Esophagus muscularis mucosa (tissue), 4 donors: Measurements from ENCODE around the gene CACNG1.

Experiments used
- EP300 ChIP-seq: sonication (generic); formaldehyde crosslinking; IDR thresholded peaks from one replicate; pipeline ENCODE4 v1.6.1; 2017; ENCODE audit warnings: antibody characterized with exemption
- POLR2A ChIP-seq: fragments of 450-650 bp; IDR thresholded peaks from one replicate; pipeline ENCODE4 v1.6.1; 2017; ENCODE audit warnings: antibody characterized with exemption, moderate library complexity, mild to moderate bottlenecking, low read depth
- TF ChIP-seq, protein P1 (sequence below), 3 experiments: fragments of 200-600 bp in 2 of 3; fragments of 450-650 bp in 1 of 3; sonication (generic) in 2 of 3; IDR thresholded peaks; one replicate each; pipeline ENCODE4 v1.5.1; 2017 to 2019; ENCODE audit warnings: antibody characterized with exemption in 3 of 3, mild to moderate bottlenecking in 2 of 3, moderate library complexity in 1 of 3

DNA sequence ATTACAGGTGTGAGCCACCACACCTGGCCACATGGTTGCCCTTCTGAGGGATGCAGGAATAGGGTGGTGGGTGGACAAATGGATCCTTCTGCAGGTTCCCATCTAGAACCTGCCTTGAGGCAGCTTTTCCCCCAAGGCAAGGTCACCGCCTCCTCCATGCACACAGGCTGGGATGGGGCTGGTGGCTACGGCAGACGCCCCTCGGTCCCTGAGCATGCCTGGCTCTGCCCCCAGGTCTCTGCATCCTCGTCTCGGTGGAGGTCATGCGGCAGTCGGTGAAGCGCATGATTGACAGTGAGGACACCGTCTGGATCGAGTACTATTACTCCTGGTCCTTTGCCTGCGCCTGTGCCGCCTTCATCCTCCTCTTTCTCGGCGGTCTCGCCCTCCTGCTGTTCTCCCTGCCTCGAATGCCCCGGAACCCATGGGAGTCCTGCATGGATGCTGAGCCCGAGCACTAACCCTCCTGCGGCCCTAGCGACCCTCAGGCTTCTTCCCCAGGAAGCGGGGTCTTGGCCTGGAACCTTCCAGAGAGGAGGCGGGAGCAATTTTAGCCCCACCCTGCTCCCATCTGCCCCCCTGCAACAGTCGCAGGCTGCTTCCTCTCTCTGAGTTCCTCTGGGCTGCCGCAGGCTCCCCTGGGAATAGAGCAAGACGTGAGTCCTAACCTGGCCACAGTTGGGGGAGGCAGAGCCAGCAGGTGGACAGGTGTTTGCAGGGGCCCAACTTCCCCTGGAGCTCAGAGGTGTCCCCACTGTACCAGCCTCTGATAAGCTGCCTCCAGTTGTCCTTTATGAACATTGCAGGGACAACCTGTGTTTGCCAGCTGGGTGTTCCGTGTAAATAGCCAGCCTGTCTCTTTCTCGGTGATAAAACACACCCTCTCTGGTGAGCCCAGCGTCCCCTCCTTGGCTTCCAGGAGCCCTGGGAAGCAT lies 11.7 kb downstream of the CACNG1 start:
- TF ChIP-seq, protein P1, sequence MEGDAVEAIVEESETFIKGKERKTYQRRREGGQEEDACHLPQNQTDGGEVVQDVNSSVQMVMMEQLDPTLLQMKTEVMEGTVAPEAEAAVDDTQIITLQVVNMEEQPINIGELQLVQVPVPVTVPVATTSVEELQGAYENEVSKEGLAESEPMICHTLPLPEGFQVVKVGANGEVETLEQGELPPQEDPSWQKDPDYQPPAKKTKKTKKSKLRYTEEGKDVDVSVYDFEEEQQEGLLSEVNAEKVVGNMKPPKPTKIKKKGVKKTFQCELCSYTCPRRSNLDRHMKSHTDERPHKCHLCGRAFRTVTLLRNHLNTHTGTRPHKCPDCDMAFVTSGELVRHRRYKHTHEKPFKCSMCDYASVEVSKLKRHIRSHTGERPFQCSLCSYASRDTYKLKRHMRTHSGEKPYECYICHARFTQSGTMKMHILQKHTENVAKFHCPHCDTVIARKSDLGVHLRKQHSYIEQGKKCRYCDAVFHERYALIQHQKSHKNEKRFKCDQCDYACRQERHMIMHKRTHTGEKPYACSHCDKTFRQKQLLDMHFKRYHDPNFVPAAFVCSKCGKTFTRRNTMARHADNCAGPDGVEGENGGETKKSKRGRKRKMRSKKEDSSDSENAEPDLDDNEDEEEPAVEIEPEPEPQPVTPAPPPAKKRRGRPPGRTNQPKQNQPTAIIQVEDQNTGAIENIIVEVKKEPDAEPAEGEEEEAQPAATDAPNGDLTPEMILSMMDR (IDR thresholded peaks at IDR 0.05), result no peak
- no peak for TF ChIP-seq POLR2A
- TF ChIP-seq EP300, result no peak
